ENCODE measurements around the gene PGF.

The PGF gene

DNA sequence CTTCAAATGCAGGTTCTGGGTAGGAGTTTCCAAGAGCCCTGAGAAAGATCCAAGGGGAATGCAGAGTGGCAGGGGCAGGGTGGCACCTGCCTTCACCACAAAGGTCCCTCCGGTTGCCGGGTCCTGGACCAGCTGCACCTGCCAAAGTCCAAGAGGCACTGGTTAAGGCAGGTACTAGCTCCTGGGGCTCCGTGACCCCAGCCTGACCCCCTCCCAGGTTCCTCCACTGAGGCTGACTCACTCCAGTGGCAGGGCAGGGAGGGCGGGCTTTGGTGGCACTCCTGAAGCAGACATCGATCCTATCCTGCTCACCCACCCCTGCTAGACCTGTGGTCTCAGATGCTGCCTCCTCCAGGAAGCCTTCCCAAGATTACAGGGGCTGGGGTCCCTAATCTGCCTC, 43.7 kb downstream of the PGF start:
- Histone ChIP-seq H3K79me2 (ENCODE audit: control insufficient read depth, insufficient read depth, low read length) (no peaks in the 10 kb centered on the region), H3K4me1 (ENCODE audit: control insufficient read depth, low read depth, low read length) (no peaks in the 10 kb centered on the region), H2BK5ac (ENCODE audit: low read length) (no peak overlapping the region), H3K4me3 (ENCODE audit: low read length) (no peak overlapping the region), H3K27ac (ENCODE audit: low read depth, low read length) (no peak overlapping the region), H2AK5ac (ENCODE audit: low read length) (no peak overlapping the region), H4K5ac (ENCODE audit: low read length) (no peak overlapping the region), H3K18ac (ENCODE audit: low read length) (no peak overlapping the region), H2BK120ac (ENCODE audit: low read depth, low read length) (no peak overlapping the region), H3K79me1 (ENCODE audit: low read length) (no peaks in the 10 kb centered on the region), H3K36me3 (ENCODE audit: control insufficient read depth, insufficient read depth, low read length) (no peaks in the 10 kb centered on the region), H3K56ac (ENCODE audit: low read length) (no peak overlapping the region), H3K23ac (ENCODE audit: low read length) (no peak overlapping the region), H3K4ac (ENCODE audit: low read depth, low read length) (no peak overlapping the region), H3K4me2 (ENCODE audit: low read length) (no peak overlapping the region), H4K8ac (ENCODE audit: low read depth, low read length) (no peak overlapping the region), H3K27me3 (ENCODE audit: insufficient read depth, low read length, poor library complexity) (no peaks in the 10 kb centered on the region), H3K9ac (ENCODE audit: low read length) (no peak overlapping the region), H2BK15ac (replicated peaks; ENCODE audit: low read depth) (no peak overlapping the region)
- WGBS (ENCODE audit: extremely low coverage, insufficient coverage, low lambda C conversion rate) = no CpG with 5 or more reads among the region's 5 CpGs
- DNase-seq = no peak

DNA sequence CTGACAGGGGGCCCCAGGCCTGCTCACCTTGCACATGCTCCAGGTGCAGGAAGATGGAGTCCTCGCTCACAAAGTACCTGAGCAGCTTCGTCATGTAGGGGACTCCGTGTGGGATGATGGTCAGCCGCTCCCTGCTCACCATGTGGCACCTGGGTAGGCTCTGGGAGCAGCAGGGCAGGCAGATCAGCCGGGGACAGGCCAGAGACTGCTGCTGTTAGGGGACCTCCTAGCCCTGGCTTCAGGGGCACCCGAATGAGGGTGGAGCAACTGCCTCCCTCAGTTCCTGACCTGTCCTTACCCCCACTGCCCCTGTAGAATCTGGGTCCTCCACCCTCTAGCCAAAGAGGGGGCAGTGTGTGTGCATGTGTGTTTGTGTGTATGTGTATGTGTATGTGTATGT, 44.2 kb downstream of the PGF start:
- no peaks in the 10 kb centered on the region for H3K79me2 ChIP-seq (ENCODE audit: control insufficient read depth, insufficient read depth, low read length)
- no peaks in the 10 kb centered on the region for H3K79me1 ChIP-seq (ENCODE audit: low read length)
- H3K4me2 ChIP-seq (ENCODE audit: low read length) = no peak overlapping the region
- DNase-seq = no peak
- H4K8ac ChIP-seq (ENCODE audit: low read depth, low read length) = no peak overlapping the region
- no peak overlapping the region for H3K23ac ChIP-seq (ENCODE audit: low read length)
- H3K56ac ChIP-seq (ENCODE audit: low read length) = no peak overlapping the region
- no peak overlapping the region for H3K27ac ChIP-seq (ENCODE audit: low read depth, low read length)
- H3K4me3 ChIP-seq (ENCODE audit: low read length) = no peak overlapping the region
- H3K4me1 ChIP-seq (ENCODE audit: control insufficient read depth, low read depth, low read length) = no peaks in the 10 kb centered on the region
- no peak overlapping the region for H2BK5ac ChIP-seq (ENCODE audit: low read length)
- H3K36me3 ChIP-seq (ENCODE audit: control insufficient read depth, insufficient read depth, low read length) = peaks cover 2% of the 10 kb centered on the region
- no peaks in the 10 kb centered on the region for H3K27me3 ChIP-seq (ENCODE audit: insufficient read depth, low read length, poor library complexity)
- no CpG with 5 or more reads among the region's 6 CpGs for WGBS (ENCODE audit: extremely low coverage, insufficient coverage, low lambda C conversion rate)
- no peak overlapping the region for H2BK120ac ChIP-seq (ENCODE audit: low read depth, low read length)
- H3K9ac ChIP-seq (ENCODE audit: low read length) = no peak overlapping the region
- H3K4ac ChIP-seq (ENCODE audit: low read depth, low read length) = no peak overlapping the region
- H3K18ac ChIP-seq (ENCODE audit: low read length) = no peak overlapping the region
- no peak overlapping the region for H4K5ac ChIP-seq (ENCODE audit: low read length)
- H2AK5ac ChIP-seq (ENCODE audit: low read length) = no peak overlapping the region
- H2BK15ac ChIP-seq (replicated peaks; ENCODE audit: low read depth) = no peak overlapping the region

- Histone ChIP-seq H2BK15ac (replicated peaks; ENCODE audit: low read depth) (no peak overlapping the region), H2BK120ac (ENCODE audit: low read depth, low read length) (no peak overlapping the region), H4K5ac (ENCODE audit: low read length) (no peak overlapping the region), H2AK5ac (ENCODE audit: low read length) (no peak overlapping the region), H3K56ac (ENCODE audit: low read length) (no peak overlapping the region), H3K27me3 (ENCODE audit: insufficient read depth, low read length, poor library complexity) (no peaks in the 10 kb centered on the region), H3K79me1 (ENCODE audit: low read length) (no peaks in the 10 kb centered on the region), H3K4me2 (ENCODE audit: low read length) (no peak overlapping the region), H3K4me1 (ENCODE audit: control insufficient read depth, low read depth, low read length) (no peaks in the 10 kb centered on the region), H3K4me3 (ENCODE audit: low read length) (no peak overlapping the region), H3K18ac (ENCODE audit: low read length) (no peak overlapping the region), H3K36me3 (ENCODE audit: control insufficient read depth, insufficient read depth, low read length) (peaks cover 2% of the 10 kb centered on the region), H3K4ac (ENCODE audit: low read depth, low read length) (no peak overlapping the region), H3K79me2 (ENCODE audit: control insufficient read depth, insufficient read depth, low read length) (no peaks in the 10 kb centered on the region), H3K23ac (ENCODE audit: low read length) (no peak overlapping the region), H3K9ac (ENCODE audit: low read length) (no peak overlapping the region), H2BK5ac (ENCODE audit: low read length) (no peak overlapping the region), H3K27ac (ENCODE audit: low read depth, low read length) (no peak overlapping the region), H4K8ac (ENCODE audit: low read depth, low read length) (no peak overlapping the region)
- DNase-seq = no peak
- WGBS (ENCODE audit: extremely low coverage, insufficient coverage, low lambda C conversion rate) = no CpG with 5 or more reads among the region's 10 CpGs
These were observed 44.8 kb downstream of the PGF start for GRCh38 chr14:74910556-74910955.

DNA sequence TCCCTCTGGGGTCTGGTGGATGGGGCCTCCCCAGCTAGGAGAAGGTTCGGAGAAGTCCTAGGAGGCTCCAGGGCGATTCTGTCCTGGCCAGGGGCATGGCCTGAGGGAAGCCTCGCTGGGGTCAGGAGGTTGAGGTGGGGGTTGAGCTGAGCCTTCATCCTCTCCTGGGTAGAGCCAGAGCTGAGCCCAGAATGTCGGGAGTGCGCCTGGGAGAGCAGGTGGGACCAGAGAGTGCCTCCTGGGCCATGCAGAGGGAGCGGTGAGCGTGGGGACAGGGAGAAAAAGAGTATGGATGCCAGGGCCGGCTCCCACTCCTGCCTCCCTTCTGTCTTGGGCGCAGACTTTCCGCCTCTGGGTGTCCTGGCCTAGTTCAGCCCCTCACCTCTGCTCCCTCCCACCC, 45.5 kb downstream of the PGF start:
- WGBS (ENCODE audit: extremely low coverage, insufficient coverage, low lambda C conversion rate) = no CpG with 5 or more reads among the region's 10 CpGs
- Histone ChIP-seq H2AK5ac (ENCODE audit: low read length) (no peak overlapping the region), H3K79me2 (ENCODE audit: control insufficient read depth, insufficient read depth, low read length) (no peaks in the 10 kb centered on the region), H2BK120ac (ENCODE audit: low read depth, low read length) (no peak overlapping the region), H2BK15ac (replicated peaks; ENCODE audit: low read depth) (no peak overlapping the region), H3K56ac (ENCODE audit: low read length) (no peak overlapping the region), H3K9ac (ENCODE audit: low read length) (no peak overlapping the region), H3K4me2 (ENCODE audit: low read length) (no peak overlapping the region), H3K79me1 (ENCODE audit: low read length) (no peaks in the 10 kb centered on the region), H3K27ac (ENCODE audit: low read depth, low read length) (no peak overlapping the region), H3K27me3 (ENCODE audit: insufficient read depth, low read length, poor library complexity) (no peaks in the 10 kb centered on the region), H4K5ac (ENCODE audit: low read length) (no peak overlapping the region), H3K36me3 (ENCODE audit: control insufficient read depth, insufficient read depth, low read length) (peaks cover 2% of the 10 kb centered on the region), H3K23ac (ENCODE audit: low read length) (no peak overlapping the region), H3K18ac (ENCODE audit: low read length) (no peak overlapping the region), H4K8ac (ENCODE audit: low read depth, low read length) (no peak overlapping the region), H3K4me1 (ENCODE audit: control insufficient read depth, low read depth, low read length) (no peaks in the 10 kb centered on the region), H3K4me3 (ENCODE audit: low read length) (no peak overlapping the region), H3K4ac (ENCODE audit: low read depth, low read length) (no peak overlapping the region), H2BK5ac (ENCODE audit: low read length) (no peak overlapping the region)
- DNase-seq = no peak

DNA sequence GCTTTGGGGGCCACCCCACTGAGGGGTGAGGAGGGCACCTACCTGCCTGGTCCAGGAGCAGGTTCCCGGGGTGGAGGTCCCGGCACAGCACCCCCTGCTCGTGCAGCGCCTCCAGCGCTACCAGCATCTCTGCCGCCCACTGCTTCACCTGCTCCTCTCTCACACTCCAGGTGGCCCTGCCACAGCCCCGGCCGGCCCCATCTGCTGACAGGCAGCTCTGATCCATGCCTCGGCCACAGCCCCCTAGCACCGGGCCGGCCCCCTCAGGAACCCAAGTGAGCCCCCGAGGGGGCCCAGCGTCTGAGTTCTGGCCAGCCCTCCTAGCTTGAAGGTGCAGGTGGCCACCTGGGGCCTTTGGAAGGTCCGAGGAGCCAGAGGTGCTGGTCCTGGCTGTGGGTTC, 45.9 kb downstream of the PGF start:
- no peak overlapping the region for H4K5ac ChIP-seq (ENCODE audit: low read length)
- H3K79me1 ChIP-seq (ENCODE audit: low read length) = no peaks in the 10 kb centered on the region
- no peak overlapping the region for H3K4ac ChIP-seq (ENCODE audit: low read depth, low read length)
- no peak overlapping the region for H2BK120ac ChIP-seq (ENCODE audit: low read depth, low read length)
- no CpG with 5 or more reads among the region's 14 CpGs for WGBS (ENCODE audit: extremely low coverage, insufficient coverage, low lambda C conversion rate)
- no peak overlapping the region for H3K9ac ChIP-seq (ENCODE audit: low read length)
- H3K4me2 ChIP-seq (ENCODE audit: low read length) = no peak overlapping the region
- no peak overlapping the region for H2BK5ac ChIP-seq (ENCODE audit: low read length)
- no peaks in the 10 kb centered on the region for H3K79me2 ChIP-seq (ENCODE audit: control insufficient read depth, insufficient read depth, low read length)
- H3K18ac ChIP-seq (ENCODE audit: low read length) = no peak overlapping the region
- H3K36me3 ChIP-seq (ENCODE audit: control insufficient read depth, insufficient read depth, low read length) = peaks cover 3% of the 10 kb centered on the region
- H3K23ac ChIP-seq (ENCODE audit: low read length) = no peak overlapping the region
- no peak overlapping the region for H4K8ac ChIP-seq (ENCODE audit: low read depth, low read length)
- DNase-seq = no peak
- no peak overlapping the region for H3K27ac ChIP-seq (ENCODE audit: low read depth, low read length)
- H3K27me3 ChIP-seq (ENCODE audit: insufficient read depth, low read length, poor library complexity) = no peaks in the 10 kb centered on the region
- no peak overlapping the region for H2BK15ac ChIP-seq (replicated peaks; ENCODE audit: low read depth)
- no peak overlapping the region for H3K4me3 ChIP-seq (ENCODE audit: low read length)
- no peaks in the 10 kb centered on the region for H3K4me1 ChIP-seq (ENCODE audit: control insufficient read depth, low read depth, low read length)
- no peak overlapping the region for H3K56ac ChIP-seq (ENCODE audit: low read length)
- no peak overlapping the region for H2AK5ac ChIP-seq (ENCODE audit: low read length)

- Histone ChIP-seq H3K23ac (ENCODE audit: low read length) (no peak overlapping the region), H2BK120ac (ENCODE audit: low read depth, low read length) (no peak overlapping the region), H2BK15ac (replicated peaks; ENCODE audit: low read depth) (no peak overlapping the region), H3K56ac (ENCODE audit: low read length) (no peak overlapping the region), H3K4me3 (ENCODE audit: low read length) (no peak overlapping the region), H3K4me1 (ENCODE audit: control insufficient read depth, low read depth, low read length) (no peaks in the 10 kb centered on the region), H3K4me2 (ENCODE audit: low read length) (no peak overlapping the region), H2AK5ac (ENCODE audit: low read length) (no peak overlapping the region), H3K18ac (ENCODE audit: low read length) (no peak overlapping the region), H3K79me1 (ENCODE audit: low read length) (no peaks in the 10 kb centered on the region), H3K9ac (ENCODE audit: low read length) (no peak overlapping the region), H2BK5ac (ENCODE audit: low read length) (no peak overlapping the region), H3K79me2 (ENCODE audit: control insufficient read depth, insufficient read depth, low read length) (no peaks in the 10 kb centered on the region), H3K4ac (ENCODE audit: low read depth, low read length) (no peak overlapping the region), H4K5ac (ENCODE audit: low read length) (no peak overlapping the region), H3K36me3 (ENCODE audit: control insufficient read depth, insufficient read depth, low read length) (peaks cover 3% of the 10 kb centered on the region), H3K27me3 (ENCODE audit: insufficient read depth, low read length, poor library complexity) (no peaks in the 10 kb centered on the region), H4K8ac (ENCODE audit: low read depth, low read length) (no peak overlapping the region), H3K27ac (ENCODE audit: low read depth, low read length) (no peak overlapping the region)
- WGBS (ENCODE audit: extremely low coverage, insufficient coverage, low lambda C conversion rate) = no CpG with 5 or more reads among the region's 9 CpGs
- DNase-seq = no peak
These were observed 46.5 kb downstream of the PGF start for GRCh38 chr14:74908861-74909341.

Measured in mesendoderm (in vitro differentiated cells).